Brain microvascular endothelial cell (primary cell): ENCODE measurements around the gene LCE3A.

Experiments
- DNase-seq: peaks from one replicate; pipeline ENCODE4 v3.0.0-alpha.2; 2020
- H3K27ac ChIP-seq: fragments of 250-450 bp; sonication (Bioruptor Pico); 2 replicates; pipeline ENCODE4 v1.5.1; 2020; ENCODE audit warnings: mild to moderate bottlenecking, moderate library complexity
- H3K27me3 ChIP-seq: fragments of 250-450 bp; sonication (Bioruptor Pico); replicated peaks from 2 replicates; pipeline ENCODE4 v1.5.1; 2020; ENCODE audit warnings: mild to moderate bottlenecking
- H3K36me3 ChIP-seq: fragments of 250-450 bp; sonication (Bioruptor Pico); replicated peaks from 2 replicates; pipeline ENCODE4 v1.5.1; 2020; ENCODE audit warnings: mild to moderate bottlenecking
- H3K4me3 ChIP-seq: 2 replicates; pipeline ENCODE4 v1.5.1; 2011; ENCODE audit warnings: low read depth, mild to moderate bottlenecking, control low read depth, low read length, moderate library complexity
- in situ Hi-C: cut with HindIII; loops from 2 replicates; pipeline ENCODE4 v1.10.0; 2017; ENCODE audit warnings: low sequenced_read_pairs, low pct_ligation_motif_present
- TF ChIP-seq, protein P1 (sequence below): IDR thresholded peaks from 2 replicates; pipeline ENCODE4 v1.5.1; 2011; ENCODE audit warnings: low read depth, mild to moderate bottlenecking, moderate library complexity, low read length, control low read depth, inconsistent platforms; ENCODE audit errors: missing control alignments

Gene LCE3A

DNA sequence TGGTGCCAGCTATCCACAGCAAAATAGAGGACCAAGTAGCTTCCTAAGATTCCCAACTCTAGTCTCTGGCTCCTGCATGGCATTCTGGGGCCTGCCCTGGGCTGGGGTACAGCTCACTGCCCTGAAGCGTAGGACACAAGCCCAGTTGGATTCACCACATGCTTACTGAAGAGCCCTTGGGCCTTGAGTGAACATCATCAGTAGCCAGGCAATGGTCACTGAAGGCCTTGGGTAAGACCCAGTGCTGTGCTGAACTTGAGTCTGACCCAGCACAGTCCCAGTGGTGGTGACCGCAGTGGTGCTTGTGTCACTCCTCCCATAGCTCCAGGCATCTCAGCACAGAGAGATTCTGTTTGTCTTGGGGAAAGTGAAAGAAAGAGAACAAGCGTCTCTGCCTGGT lies 7.7 kb upstream of the LCE3A start:
- in situ Hi-C loops = no loop called here
- Histone ChIP-seq H3K36me3 (no peaks in the 10 kb centered on the region), H3K27ac (no peak overlapping the region), H3K27me3 (no peaks in the 10 kb centered on the region), H3K4me3 (no peak overlapping the region)
- no peak for DNase-seq
- TF ChIP-seq, protein P1, sequence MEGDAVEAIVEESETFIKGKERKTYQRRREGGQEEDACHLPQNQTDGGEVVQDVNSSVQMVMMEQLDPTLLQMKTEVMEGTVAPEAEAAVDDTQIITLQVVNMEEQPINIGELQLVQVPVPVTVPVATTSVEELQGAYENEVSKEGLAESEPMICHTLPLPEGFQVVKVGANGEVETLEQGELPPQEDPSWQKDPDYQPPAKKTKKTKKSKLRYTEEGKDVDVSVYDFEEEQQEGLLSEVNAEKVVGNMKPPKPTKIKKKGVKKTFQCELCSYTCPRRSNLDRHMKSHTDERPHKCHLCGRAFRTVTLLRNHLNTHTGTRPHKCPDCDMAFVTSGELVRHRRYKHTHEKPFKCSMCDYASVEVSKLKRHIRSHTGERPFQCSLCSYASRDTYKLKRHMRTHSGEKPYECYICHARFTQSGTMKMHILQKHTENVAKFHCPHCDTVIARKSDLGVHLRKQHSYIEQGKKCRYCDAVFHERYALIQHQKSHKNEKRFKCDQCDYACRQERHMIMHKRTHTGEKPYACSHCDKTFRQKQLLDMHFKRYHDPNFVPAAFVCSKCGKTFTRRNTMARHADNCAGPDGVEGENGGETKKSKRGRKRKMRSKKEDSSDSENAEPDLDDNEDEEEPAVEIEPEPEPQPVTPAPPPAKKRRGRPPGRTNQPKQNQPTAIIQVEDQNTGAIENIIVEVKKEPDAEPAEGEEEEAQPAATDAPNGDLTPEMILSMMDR = no peak

DNA sequence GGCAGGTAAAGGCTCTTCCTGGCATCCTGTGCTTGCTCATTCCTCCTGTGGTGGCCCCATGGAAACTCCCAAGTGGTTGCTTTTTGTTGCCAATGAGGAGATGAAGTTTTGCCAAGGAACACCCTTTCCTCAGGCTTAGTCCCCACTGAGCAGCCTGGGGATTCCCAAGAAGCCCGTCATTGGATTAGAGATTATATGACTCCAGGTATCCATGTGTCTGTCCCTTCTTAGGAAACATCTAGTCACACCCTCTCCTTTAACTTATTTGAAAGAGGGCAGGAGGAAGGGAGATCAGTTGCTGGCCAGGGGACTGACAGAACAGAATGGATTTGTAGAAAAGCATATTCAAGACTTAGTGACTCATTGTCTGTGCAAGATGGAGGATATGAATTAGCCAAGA lies 3.8 kb upstream of the LCE3A start:
- Histone ChIP-seq H3K36me3 (no peaks in the 10 kb centered on the region), H3K4me3 (no peak overlapping the region), H3K27ac (no peak overlapping the region), H3K27me3 (no peaks in the 10 kb centered on the region)
- no peak for DNase-seq
- TF ChIP-seq, protein P1 = no peak
- in situ Hi-C loops = no loop called here

DNA sequence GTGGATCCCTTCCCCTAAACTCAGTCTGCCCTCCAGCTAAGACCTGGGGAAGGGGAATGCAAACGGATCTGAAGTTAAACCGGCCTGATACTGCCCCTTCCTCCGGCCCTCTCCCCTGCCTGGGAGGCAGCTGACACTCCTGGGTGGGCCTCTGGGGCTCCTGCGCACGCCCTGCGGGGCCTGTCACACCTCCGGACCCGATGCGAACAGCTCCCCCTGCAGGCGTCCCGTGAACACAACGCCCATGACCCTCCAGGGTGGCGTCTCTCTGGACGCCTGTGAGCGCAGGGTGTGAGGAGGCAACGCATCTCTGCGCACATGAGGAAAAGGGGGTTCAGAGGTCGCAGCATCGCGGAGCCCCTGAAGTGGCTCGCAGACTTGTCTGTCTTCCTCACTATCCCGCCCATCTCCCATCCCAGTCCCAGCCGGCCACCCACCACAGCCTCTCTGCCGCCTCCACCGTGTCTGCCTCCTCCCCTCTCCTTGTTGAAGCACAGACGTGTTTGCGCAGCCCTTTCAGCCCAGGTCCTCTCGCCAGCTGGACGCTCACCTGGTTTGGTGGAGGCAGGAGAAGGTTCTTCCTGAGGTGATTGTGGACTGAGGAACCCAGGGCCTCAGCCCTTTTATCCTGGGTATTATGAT lies 421 bp upstream of the LCE3A start:
- in situ Hi-C loops = no loop called here
- H3K27ac ChIP-seq = no peak overlapping the region
- TF ChIP-seq, protein P1 = no peak
- H3K27me3 ChIP-seq = no peaks in the 10 kb centered on the region
- DNase-seq = no peak
- H3K36me3 ChIP-seq = no peaks in the 10 kb centered on the region
- H3K4me3 ChIP-seq = no peak overlapping the region

DNA sequence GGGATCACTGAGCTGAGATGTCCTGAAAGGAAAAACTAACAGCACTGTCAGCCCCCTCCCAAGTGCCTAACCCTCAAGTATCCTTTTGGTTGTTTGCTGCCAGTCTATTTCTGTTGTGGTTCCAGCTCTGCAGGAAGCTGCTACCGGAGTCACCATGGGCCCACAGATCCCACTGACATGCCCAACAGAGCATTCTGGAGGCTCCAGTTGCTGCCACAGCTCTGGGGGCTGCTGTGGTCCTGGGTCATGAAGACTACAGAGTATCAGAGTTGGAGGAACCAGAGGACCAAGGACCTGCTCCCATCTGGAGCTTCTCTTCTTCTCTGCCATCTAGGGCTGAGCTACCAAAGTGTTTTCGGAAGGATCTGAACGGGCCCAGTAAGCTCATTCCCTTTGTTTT lies 910 bp downstream of the LCE3A start:
- Histone ChIP-seq H3K36me3 (no peaks in the 10 kb centered on the region), H3K4me3 (no peak overlapping the region), H3K27me3 (no peaks in the 10 kb centered on the region), H3K27ac (no peak overlapping the region)
- in situ Hi-C loops = no loop called here
- DNase-seq = no peak
- TF ChIP-seq, protein P1 = no peak

DNA sequence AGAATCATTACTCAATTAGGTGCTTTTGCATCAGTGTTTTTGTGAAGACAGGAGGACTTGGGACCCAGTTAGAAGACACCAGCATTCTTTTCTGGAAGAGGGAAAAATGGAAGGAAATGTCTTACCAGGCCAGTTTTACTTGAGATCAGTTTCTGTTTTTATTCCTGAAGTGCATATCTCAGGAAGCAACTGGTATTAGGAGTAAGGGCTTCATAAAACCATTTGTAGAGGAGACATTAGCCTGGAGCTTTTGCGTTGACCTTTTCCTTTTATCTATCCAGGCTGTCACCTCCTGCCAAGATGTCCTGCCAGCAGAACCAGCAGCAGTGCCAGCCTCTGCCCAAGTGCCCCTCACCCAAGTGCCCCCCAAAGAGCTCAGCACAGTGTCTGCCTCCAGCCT lies 9.4 kb downstream of the LCE3A start, which contains the start of gene LCE3B:
Gene LCE3B, plus strand, starts transcription at position 301 of the 400 bp plus-strand sequence. Its CDS starts 0 bp downstream, at position 301.
- Histone ChIP-seq H3K36me3 (no peaks in the 10 kb centered on the region), H3K27ac (no peak within 1 kb of the TSS), H3K4me3 (no peak within 1 kb of the TSS), H3K27me3 (no peaks in the 10 kb centered on the region)
- DNase-seq = no peak
- TF ChIP-seq, protein P1 = no peak
- in situ Hi-C loops = no loop called here

DNA sequence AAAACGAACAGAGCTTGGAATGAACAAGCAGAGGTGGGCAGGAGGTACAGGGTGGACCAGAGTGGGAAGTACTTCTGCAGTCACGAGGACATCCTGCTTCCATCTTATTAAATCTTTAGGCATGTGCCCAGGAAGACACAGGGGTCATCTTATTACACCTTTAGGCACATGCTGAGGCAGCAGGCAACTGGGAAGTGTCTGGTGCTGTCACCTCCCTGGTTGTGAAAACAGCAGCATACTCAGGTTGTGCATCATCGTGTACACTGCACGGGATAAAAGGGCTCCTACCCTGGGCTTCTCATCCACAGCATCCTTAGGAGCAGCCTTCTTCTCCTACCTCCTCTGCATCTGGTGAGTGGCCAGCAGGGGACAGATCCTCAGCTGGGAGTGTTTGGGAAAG lies 23.0 kb downstream of the LCE3A start, which contains the start of gene LCE3C:
Gene LCE3C, plus strand, starts transcription at position 301 of the 400 bp plus-strand sequence. CDS start 498 bp downstream, outside the sequence.
- TF ChIP-seq, protein P1 = no peak
- Histone ChIP-seq H3K4me3 (no peak within 1 kb of the TSS), H3K36me3 (no peaks in the 10 kb centered on the region), H3K27me3 (no peaks in the 10 kb centered on the region), H3K27ac (no peak within 1 kb of the TSS)
- DNase-seq = no peak
- in situ Hi-C loops = no loop called here
